Brain microvascular endothelial cell (primary cell): Measurements from ENCODE around the gene S1PR2.
"Not testable (repeated sequence)": the region's sequence is repeated elsewhere in the genome, so short reads cannot be mapped to it uniquely, and the experiment has no call there.

ENCODE experiments used
- DNase-seq: peaks from one replicate; pipeline ENCODE4 v3.0.0-alpha.2; 2020
- H3K27ac ChIP-seq: fragments of 250-450 bp; sonication (Bioruptor Pico); 2 replicates; pipeline ENCODE4 v1.5.1; 2020; ENCODE audit warnings: mild to moderate bottlenecking, moderate library complexity
- H3K27me3 ChIP-seq: fragments of 250-450 bp; sonication (Bioruptor Pico); replicated peaks from 2 replicates; pipeline ENCODE4 v1.5.1; 2020; ENCODE audit warnings: mild to moderate bottlenecking
- H3K36me3 ChIP-seq: fragments of 250-450 bp; sonication (Bioruptor Pico); replicated peaks from 2 replicates; pipeline ENCODE4 v1.5.1; 2020; ENCODE audit warnings: mild to moderate bottlenecking
- H3K4me3 ChIP-seq: 2 replicates; pipeline ENCODE4 v1.5.1; 2011; ENCODE audit warnings: low read depth, mild to moderate bottlenecking, control low read depth, low read length, moderate library complexity
- CTCF ChIP-seq: IDR thresholded peaks from 2 replicates; pipeline ENCODE4 v1.5.1; 2011; ENCODE audit warnings: low read depth, mild to moderate bottlenecking, moderate library complexity, low read length, control low read depth, inconsistent platforms; ENCODE audit errors: missing control alignments
- in situ Hi-C: cut with HindIII; loops from 2 replicates; pipeline ENCODE4 v1.10.0; 2017; ENCODE audit warnings: low sequenced_read_pairs, low pct_ligation_motif_present

Gene S1PR2

GRCh38 chr19:10251792-10252694 is 20.9 kb upstream of the S1PR2 start, which contains the start of gene MRPL4:
MRPL4 (plus strand) TSS chr19:10252214; CDS start chr19:10252254, 40 bp downstream.
- no peak for TF ChIP-seq CTCF
- in situ Hi-C loops: no loop called here
- H3K27me3 ChIP-seq: no peaks in the 10 kb centered on the region
- peak within 1 kb of the TSS; percentile 77 for H3K27ac ChIP-seq
- peak; percentile 99 for DNase-seq
- H3K4me3 ChIP-seq: peak within 1 kb of the TSS; percentile 98
- peaks cover 15% of the 10 kb centered on the region for H3K36me3 ChIP-seq

GRCh38 chr19:10246511-10246910 is 15.4 kb upstream of the S1PR2 start:
- Histone ChIP-seq H3K27ac (no peak overlapping the region), H3K27me3 (no peaks in the 10 kb centered on the region), H3K36me3 (no peaks in the 10 kb centered on the region), H3K4me3 (no peak overlapping the region)
- DNase-seq: no peak
- no peak for TF ChIP-seq CTCF
- in situ Hi-C loops: no loop called here

- DNase-seq: no peak
- no peak for TF ChIP-seq CTCF
- Histone ChIP-seq H3K4me3 (no peak overlapping the region), H3K36me3 (no peaks in the 10 kb centered on the region), H3K27ac (no peak overlapping the region), H3K27me3 (no peaks in the 10 kb centered on the region)
- in situ Hi-C loops: no loop called here
Observed at GRCh38 chr19:10245189-10245939, 14.2 kb upstream of the S1PR2 start.

- no peaks in the 10 kb centered on the region for H3K27me3 ChIP-seq
- in situ Hi-C loops: no loop called here
- TF ChIP-seq CTCF: no peak
- H3K27ac ChIP-seq: no peak overlapping the region
- no peak for DNase-seq
- H3K4me3 ChIP-seq: no peak overlapping the region
- no peaks in the 10 kb centered on the region for H3K36me3 ChIP-seq
Observed at GRCh38 chr19:10243606-10244005, 12.5 kb upstream of the S1PR2 start.

GRCh38 chr19:10241826-10242449 is 10.8 kb upstream of the S1PR2 start:
- in situ Hi-C loops, H3K36me3 ChIP-seq, DNase-seq, H3K4me3 ChIP-seq, H3K27me3 ChIP-seq, H3K27ac ChIP-seq: not testable (repeated sequence)
